HCT116 (cell line): ENCODE data around the gene PARP2. TPM values are rescaled to one million over a fixed set of nuclear protein-coding genes. Genes with fewer than 3 reads are reported as not detected.

ENCODE experiments used
- ATAC-seq: fragments of 200-7000 bp; cut with Tn5 transposase; 2 replicates; pipeline ENCODE4 v1.9.1; 2020; ENCODE audit warnings: mild to moderate bottlenecking, moderate library complexity
- BruUV-seq: library from RNA; stranded (reverse); fragments of 400-500 nt; replicated peaks from 2 replicates; lab custom pipeline; 2021; lab: Mats Ljungman, UMichigan
- CTCF ChIA-PET: fragments of 300-600 bp; sonication (Branson Sonifier 250); formaldehyde crosslinking; loops from one replicate; lab custom pipeline; 2021; ENCODE audit warnings: antibody characterized with exemption; lab: Charles Lee
- POLR2A ChIA-PET: fragments of 300-600, 350-600 bp; sonication (Branson Sonifier 250); formaldehyde crosslinking; loops from one replicate; lab custom pipeline; 2021; ENCODE audit warnings: antibody characterized with exemption; lab: Charles Lee
- RAD21 ChIA-PET, 2 experiments: fragments of 300-600 bp; sonication (Branson Sonifier 250); formaldehyde crosslinking; loops; one replicate each; lab custom pipeline; 2023; ENCODE audit warnings: low total read pairs in 2 of 2; ENCODE audit not compliant: uncharacterized antibody in 2 of 2, unreplicated experiment in 2 of 2, low non-redundant PET in 1 of 2; lab: Charles Lee
- DNase-seq: peaks from one replicate; pipeline ENCODE4 v3.0.0-alpha.2; 2010; ENCODE audit warnings: low read depth, low spot score
- H2AFZ ChIP-seq: fragments of 200-600 bp; shearing (Covaris generic), sonication (generic); 2 replicates; pipeline ENCODE4 v1.6.1; 2017; ENCODE audit warnings: low read depth, mixed run types, mixed read lengths, antibody characterized with exemption, low read length; ENCODE audit not compliant: poor library complexity, severe bottlenecking
- H3K27ac ChIP-seq: 2 replicates; pipeline ENCODE4 v1.5.1; 2012; ENCODE audit warnings: low read depth, low read length
- H3K27me3 ChIP-seq: fragments of 200-600 bp; sonication (generic); 2 replicates; pipeline ENCODE4 v1.6.1; 2016; ENCODE audit warnings: mixed run types, low read length, mixed read lengths; ENCODE audit not compliant: insufficient read depth
- H3K36me3 ChIP-seq, 2 experiments: fragments of 200-500 bp in 1 of 2; fragments of 200-600 bp in 1 of 2; sonication (Bioruptor generic) in 1 of 2; sonication (generic) in 1 of 2; 2 replicates each; pipeline versions ENCODE4 v1.5.1 to v1.6.1; 2014 to 2016; ENCODE audit warnings: low read length in 2 of 2, inconsistent platforms in 1 of 2, mixed read lengths in 1 of 2, mixed run types in 1 of 2; ENCODE audit not compliant: insufficient read depth in 2 of 2, control insufficient read depth in 1 of 2
- H3K4me1 ChIP-seq, 2 experiments: fragments of 200-600 bp in 1 of 2; sonication (generic) in 1 of 2; 2 replicates each; pipeline versions ENCODE4 v1.5.1 to v1.6.1; 2012 to 2017; ENCODE audit warnings: low read length in 2 of 2, inconsistent platforms in 1 of 2, mild to moderate bottlenecking in 1 of 2, mixed read lengths in 1 of 2, mixed run types in 1 of 2, moderate library complexity in 1 of 2; ENCODE audit not compliant: insufficient read depth in 2 of 2, control insufficient read depth in 1 of 2
- H3K4me2 ChIP-seq: fragments of 200-600 bp; sonication (generic); 2 replicates; pipeline ENCODE4 v1.6.1; 2017; ENCODE audit warnings: mixed run types, low read length, mixed read lengths
- H3K4me3 ChIP-seq, 2 experiments: fragments of 200-600 bp in 1 of 2; sonication (generic) in 1 of 2; replicated peaks in 1 of 2; 2 replicates each; pipeline ENCODE4 v1.5.1; 2011 to 2016; ENCODE audit warnings: low read length in 2 of 2, control low read depth in 1 of 2, low read depth in 1 of 2, mild to moderate bottlenecking in 1 of 2, mixed read lengths in 1 of 2, mixed run types in 1 of 2
- H3K79me2 ChIP-seq: fragments of 200-600 bp; sonication (generic); 2 replicates; pipeline ENCODE4 v1.6.1; 2017; ENCODE audit warnings: mild to moderate bottlenecking, mixed run types, low read length, moderate library complexity, mixed read lengths; ENCODE audit not compliant: insufficient read depth
- H3K9ac ChIP-seq: fragments of 200-600 bp; sonication (generic); 2 replicates; pipeline ENCODE4 v1.6.1; 2016; ENCODE audit warnings: low read length, mixed read lengths
- H3K9me2 ChIP-seq: fragments of 200-600 bp; sonication (generic), shearing (Covaris generic); 2 replicates; pipeline ENCODE4 v1.6.1; 2017; ENCODE audit warnings: mixed run types, mild to moderate bottlenecking, moderate library complexity; ENCODE audit not compliant: insufficient read depth
- H3K9me3 ChIP-seq, 2 experiments: fragments of 200-500 bp in 1 of 2; fragments of 200-600 bp in 1 of 2; sonication (Bioruptor generic) in 1 of 2; sonication (generic) in 1 of 2; 2 replicates each; pipeline ENCODE4 v1.6.1; 2014 to 2017; ENCODE audit warnings: low read length in 2 of 2, mixed read lengths in 2 of 2, inconsistent platforms in 1 of 2, low read depth in 1 of 2, mild to moderate bottlenecking in 1 of 2, mixed run types in 1 of 2, moderate library complexity in 1 of 2; ENCODE audit not compliant: control insufficient read depth in 1 of 2, insufficient read depth in 1 of 2
- H4K20me1 ChIP-seq: fragments of 200-600 bp; sonication (generic), shearing (Covaris generic); 2 replicates; pipeline ENCODE4 v1.6.1; 2017; ENCODE audit warnings: mixed run types, mild to moderate bottlenecking, moderate library complexity; ENCODE audit not compliant: insufficient read depth
- CBX3 ChIP-seq: IDR thresholded peaks from 2 replicates; pipeline ENCODE4 v1.6.1; 2012; ENCODE audit warnings: low read depth
- EZH2 ChIP-seq: fragments of 200-600 bp; sonication (generic); IDR thresholded peaks from 2 replicates; pipeline ENCODE4 v1.6.1; 2017; ENCODE audit warnings: antibody characterized with exemption, mixed run types
- JUND ChIP-seq: IDR thresholded peaks from 2 replicates; pipeline ENCODE4 v1.6.1; 2012
- POLR2AphosphoS5 ChIP-seq: IDR thresholded peaks from 2 replicates; pipeline ENCODE4 v1.6.1; 2011; ENCODE audit warnings: mild to moderate bottlenecking, low read depth, low read length, moderate library complexity
- SRF ChIP-seq: IDR thresholded peaks from 2 replicates; pipeline ENCODE4 v1.6.1; 2012; ENCODE audit warnings: low read depth
- YY1 ChIP-seq: IDR thresholded peaks from 2 replicates; pipeline ENCODE4 v1.6.1; 2011; ENCODE audit warnings: low read length, low read depth, moderate library complexity, mild to moderate bottlenecking; ENCODE audit not compliant: insufficient replicate concordance; ENCODE audit errors: extremely low read depth
- ZFX ChIP-seq: fragments of 450-650 bp; IDR thresholded peaks from 2 replicates; pipeline ENCODE4 v1.6.1; 2017
- intact Hi-C: fragments of 100-400 bp; cut with micrococcal nuclease; formaldehyde crosslinking; loops from 2 replicates; pipeline ENCODE4 v1.10.0; 2022
- total RNA-seq: library from RNA; stranded (reverse); gene quantifications from one replicate; pipeline ENCODE4 v1.2.1, GENCODE V29; 2021; ENCODE audit not compliant: unreplicated experiment
- TF ChIP-seq, protein P1 (sequence below): IDR thresholded peaks from 2 replicates; pipeline ENCODE4 v1.6.1; 2012; ENCODE audit warnings: low read depth
- TF ChIP-seq, protein P2 (sequence below): IDR thresholded peaks from 2 replicates; pipeline ENCODE4 v1.6.1; 2012
- TF ChIP-seq, protein P3 (sequence below), 3 experiments: fragments of 200-600 bp in 1 of 3; sonication (generic) in 1 of 3; IDR thresholded peaks in 2 of 3; conservative IDR thresholded peaks in 1 of 3; 2 replicates each; pipeline ENCODE4 v1.5.1; 2012 to 2017; ENCODE audit warnings: low read depth in 2 of 3, low read length in 2 of 3, antibody characterized with exemption in 1 of 3, borderline replicate concordance in 1 of 3, control low read depth in 1 of 3, mild to moderate bottlenecking in 1 of 3, mixed read lengths in 1 of 3, mixed run types in 1 of 3, moderate library complexity in 1 of 3; ENCODE audit not compliant: insufficient read depth in 1 of 3

Gene PARP2
- total RNA-seq, 1 experiment from 2014 or later: 51.8 TPM

DNA sequence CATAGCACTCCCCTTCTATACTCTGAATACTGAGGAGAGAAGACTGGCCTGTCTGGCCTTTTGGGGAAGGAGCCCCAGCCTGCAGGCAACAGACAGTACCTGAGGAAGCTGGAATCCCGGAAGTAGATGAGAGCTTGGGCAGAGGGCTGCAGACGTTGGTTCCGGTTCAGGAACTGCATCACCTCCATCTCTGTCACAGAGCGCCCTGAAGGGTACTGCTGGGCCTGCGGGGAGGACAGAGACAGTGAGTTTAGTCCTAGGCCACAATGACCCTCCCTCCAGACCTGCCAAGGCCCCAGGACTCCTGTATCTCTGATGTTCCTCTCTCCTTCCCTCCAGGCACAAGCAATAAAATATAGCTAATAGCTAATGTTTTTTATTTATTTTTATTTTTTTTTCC lies 41.5 kb downstream of the PARP2 start:
- TF ChIP-seq, protein P1, sequence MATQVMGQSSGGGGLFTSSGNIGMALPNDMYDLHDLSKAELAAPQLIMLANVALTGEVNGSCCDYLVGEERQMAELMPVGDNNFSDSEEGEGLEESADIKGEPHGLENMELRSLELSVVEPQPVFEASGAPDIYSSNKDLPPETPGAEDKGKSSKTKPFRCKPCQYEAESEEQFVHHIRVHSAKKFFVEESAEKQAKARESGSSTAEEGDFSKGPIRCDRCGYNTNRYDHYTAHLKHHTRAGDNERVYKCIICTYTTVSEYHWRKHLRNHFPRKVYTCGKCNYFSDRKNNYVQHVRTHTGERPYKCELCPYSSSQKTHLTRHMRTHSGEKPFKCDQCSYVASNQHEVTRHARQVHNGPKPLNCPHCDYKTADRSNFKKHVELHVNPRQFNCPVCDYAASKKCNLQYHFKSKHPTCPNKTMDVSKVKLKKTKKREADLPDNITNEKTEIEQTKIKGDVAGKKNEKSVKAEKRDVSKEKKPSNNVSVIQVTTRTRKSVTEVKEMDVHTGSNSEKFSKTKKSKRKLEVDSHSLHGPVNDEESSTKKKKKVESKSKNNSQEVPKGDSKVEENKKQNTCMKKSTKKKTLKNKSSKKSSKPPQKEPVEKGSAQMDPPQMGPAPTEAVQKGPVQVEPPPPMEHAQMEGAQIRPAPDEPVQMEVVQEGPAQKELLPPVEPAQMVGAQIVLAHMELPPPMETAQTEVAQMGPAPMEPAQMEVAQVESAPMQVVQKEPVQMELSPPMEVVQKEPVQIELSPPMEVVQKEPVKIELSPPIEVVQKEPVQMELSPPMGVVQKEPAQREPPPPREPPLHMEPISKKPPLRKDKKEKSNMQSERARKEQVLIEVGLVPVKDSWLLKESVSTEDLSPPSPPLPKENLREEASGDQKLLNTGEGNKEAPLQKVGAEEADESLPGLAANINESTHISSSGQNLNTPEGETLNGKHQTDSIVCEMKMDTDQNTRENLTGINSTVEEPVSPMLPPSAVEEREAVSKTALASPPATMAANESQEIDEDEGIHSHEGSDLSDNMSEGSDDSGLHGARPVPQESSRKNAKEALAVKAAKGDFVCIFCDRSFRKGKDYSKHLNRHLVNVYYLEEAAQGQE: no peak
- TF ChIP-seq SRF (no peak), CBX3 (no peak), YY1 (no peak), EZH2 (no peak), POLR2AphosphoS5 (no peak), ZFX (no peak), JUND (no peak)
- TF ChIP-seq, protein P2, sequence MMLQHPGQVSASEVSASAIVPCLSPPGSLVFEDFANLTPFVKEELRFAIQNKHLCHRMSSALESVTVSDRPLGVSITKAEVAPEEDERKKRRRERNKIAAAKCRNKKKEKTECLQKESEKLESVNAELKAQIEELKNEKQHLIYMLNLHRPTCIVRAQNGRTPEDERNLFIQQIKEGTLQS: no peak
- TF ChIP-seq, protein P3, sequence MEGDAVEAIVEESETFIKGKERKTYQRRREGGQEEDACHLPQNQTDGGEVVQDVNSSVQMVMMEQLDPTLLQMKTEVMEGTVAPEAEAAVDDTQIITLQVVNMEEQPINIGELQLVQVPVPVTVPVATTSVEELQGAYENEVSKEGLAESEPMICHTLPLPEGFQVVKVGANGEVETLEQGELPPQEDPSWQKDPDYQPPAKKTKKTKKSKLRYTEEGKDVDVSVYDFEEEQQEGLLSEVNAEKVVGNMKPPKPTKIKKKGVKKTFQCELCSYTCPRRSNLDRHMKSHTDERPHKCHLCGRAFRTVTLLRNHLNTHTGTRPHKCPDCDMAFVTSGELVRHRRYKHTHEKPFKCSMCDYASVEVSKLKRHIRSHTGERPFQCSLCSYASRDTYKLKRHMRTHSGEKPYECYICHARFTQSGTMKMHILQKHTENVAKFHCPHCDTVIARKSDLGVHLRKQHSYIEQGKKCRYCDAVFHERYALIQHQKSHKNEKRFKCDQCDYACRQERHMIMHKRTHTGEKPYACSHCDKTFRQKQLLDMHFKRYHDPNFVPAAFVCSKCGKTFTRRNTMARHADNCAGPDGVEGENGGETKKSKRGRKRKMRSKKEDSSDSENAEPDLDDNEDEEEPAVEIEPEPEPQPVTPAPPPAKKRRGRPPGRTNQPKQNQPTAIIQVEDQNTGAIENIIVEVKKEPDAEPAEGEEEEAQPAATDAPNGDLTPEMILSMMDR (IDR thresholded peaks at IDR 0.05 in 2 of 3, conservative IDR thresholded peaks at IDR 0.05 in 1 of 3; ENCODE audit: borderline replicate concordance in 1 of 3, insufficient read depth in 1 of 3, low read depth in 2 of 3, low read length in 2 of 3): no peak
- TF ChIP-seq, all 23 proteins: peak for 0
- Histone ChIP-seq H3K36me3 (peaks cover 38 to 39% of the 10 kb centered on the region in 2 experiments; a peak in 3 of 4 replicates), H3K9me2 (no peaks in the 10 kb centered on the region), H3K4me1 (no peaks in the 10 kb centered on the region), H3K4me3 (no peak overlapping the region), H3K79me2 (no peaks in the 10 kb centered on the region), H3K4me2 (no peak overlapping the region), H3K9ac (no peak overlapping the region), H4K20me1 (no peaks in the 10 kb centered on the region), H2AFZ (no peak overlapping the region), H3K9me3 (no peaks in the 10 kb centered on the region), H3K27ac (no peak overlapping the region), H3K27me3 (no peaks in the 10 kb centered on the region)
- intact Hi-C loops: no loop called here
- ATAC-seq (no peak), DNase-seq (no peak)
- ChIA-PET POLR2A (interaction anchor here (1.2 kb wide), 1 partner anchor 42 kb away, joined by 6 read pairs; the partner anchor contains the start of gene PARP2), CTCF (no interaction called here), RAD21 (no interaction called here)
- no TSS peak for BruUV-seq
